HG03354 (cell line): ENCODE results near the gene PTP4A2.
A peak's percentile ranks its signal among the peaks of the same experiment; 100 is the strongest.
"Not testable (repeated sequence)": the region's sequence is repeated elsewhere in the genome, so short reads cannot be mapped to it uniquely, and the experiment has no call there.

Experiments
- ATAC-seq: cut with Tn5 transposase; IDR thresholded peaks from one replicate; pipeline ENCODE4 v1.9.1; 2021; ENCODE audit warnings: mild to moderate bottlenecking; ENCODE audit not compliant: unreplicated experiment, poor library complexity, severe bottlenecking

The PTP4A2 gene

DNA sequence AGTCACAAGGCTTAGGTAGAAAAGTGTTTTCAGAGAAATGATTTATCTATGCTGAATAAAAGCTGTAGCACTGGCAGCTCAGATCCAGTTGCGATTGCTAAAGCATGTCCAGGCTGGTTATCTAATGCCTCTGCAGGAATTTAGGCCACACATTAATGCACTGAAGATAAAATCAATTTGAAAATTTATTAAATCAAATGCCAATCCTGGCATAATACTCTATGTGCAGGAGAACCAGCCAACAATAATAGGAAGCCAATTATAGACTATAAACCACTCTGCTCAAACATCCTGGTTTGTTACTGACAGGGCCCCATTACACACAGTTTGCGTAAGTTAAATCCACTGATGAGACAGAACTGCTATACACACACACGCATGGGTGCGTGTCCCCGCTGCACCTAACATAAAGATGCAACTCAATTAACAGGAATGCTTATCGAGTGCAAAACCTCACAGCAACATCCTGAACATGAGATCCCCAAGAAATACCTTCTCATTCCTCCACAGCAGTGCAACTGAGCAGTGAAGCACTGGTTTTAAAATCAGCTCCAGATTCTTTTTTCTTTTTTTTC lies 40.6 kb downstream of the PTP4A2 start:
- no peak for ATAC-seq

DNA sequence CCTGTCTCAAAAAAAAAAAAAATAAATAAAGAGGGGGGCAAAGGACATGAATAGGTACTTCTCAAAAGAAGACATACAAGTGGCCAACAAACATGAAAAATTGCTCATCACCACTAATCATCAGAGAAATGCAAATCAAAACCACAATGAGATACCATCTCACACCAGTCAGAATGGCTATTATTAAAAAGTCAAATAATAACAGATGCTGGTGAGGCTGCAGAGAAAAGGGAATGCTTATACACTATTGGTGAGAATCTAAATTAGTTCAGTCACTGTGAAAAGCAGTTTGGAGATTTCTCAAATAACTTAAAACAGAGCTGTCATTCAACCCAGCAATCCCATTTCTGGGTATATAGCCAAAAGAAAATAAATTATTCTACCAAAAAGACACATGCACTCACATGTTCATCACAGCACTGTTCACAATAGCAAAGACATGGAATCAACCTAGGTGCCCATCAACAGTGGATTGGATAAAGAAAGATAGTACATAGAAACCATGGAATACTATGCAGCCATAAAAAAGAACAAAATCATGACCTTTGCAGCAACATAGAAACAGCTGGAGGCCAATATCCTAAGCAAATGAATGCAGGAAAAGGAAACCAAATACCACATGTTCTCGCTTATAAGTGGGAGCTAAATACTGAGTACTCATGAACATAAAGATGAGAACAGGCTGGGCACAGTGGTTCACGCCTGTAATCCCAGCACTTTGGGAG lies 42.5 kb downstream of the PTP4A2 start:
- ATAC-seq = not testable (repeated sequence)

- peak; percentile 46 for ATAC-seq
Observed at GRCh38 chr1:31891280-31891679, 46.9 kb downstream of the PTP4A2 start.

GRCh38 chr1:31888291-31888690 lies 49.9 kb downstream of the PTP4A2 start:
- ATAC-seq = no peak

GRCh38 chr1:31886866-31887265 lies 51.3 kb downstream of the PTP4A2 start:
- no peak for ATAC-seq

- ATAC-seq = no peak
Observed at GRCh38 chr1:31885851-31886250, 52.3 kb downstream of the PTP4A2 start.

DNA sequence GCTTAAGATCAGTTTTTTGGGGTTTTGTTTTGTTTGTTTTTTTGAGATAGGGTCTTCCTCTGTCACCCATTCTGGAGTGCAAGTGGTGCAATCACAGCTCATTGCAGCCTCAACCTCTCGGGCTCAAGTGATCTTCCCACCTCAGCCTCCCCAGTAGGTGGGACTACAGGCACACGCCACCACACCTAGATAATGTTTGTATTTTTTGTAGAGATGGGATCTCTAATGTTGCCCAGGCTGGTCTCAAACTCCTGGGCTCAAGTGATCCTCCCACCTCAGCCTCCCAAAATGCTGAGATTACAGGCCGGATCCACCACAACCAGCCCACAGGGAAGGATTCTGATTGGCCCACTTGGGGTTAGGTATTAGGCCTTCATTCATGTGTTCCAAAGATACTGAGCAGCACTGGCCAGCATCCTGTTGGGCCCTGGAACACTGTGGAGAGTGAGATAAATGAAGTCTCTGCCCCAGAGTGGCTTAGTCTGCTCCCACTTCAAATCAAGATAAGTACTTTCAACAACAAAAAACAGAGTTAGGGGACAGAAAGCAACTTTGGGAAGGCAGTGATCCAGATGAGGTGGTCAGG lies 54.7 kb downstream of the PTP4A2 start:
- no peak for ATAC-seq

- ATAC-seq = no peak
Observed at GRCh38 chr1:31881688-31882000, 56.5 kb downstream of the PTP4A2 start.

- no peak for ATAC-seq
Observed at GRCh38 chr1:31880957-31881687, 57.0 kb downstream of the PTP4A2 start.

- no peak for ATAC-seq
Observed at GRCh38 chr1:31879981-31880608, 58.1 kb downstream of the PTP4A2 start.

- ATAC-seq = no peak
Observed at GRCh38 chr1:31878058-31878457, 60.1 kb downstream of the PTP4A2 start.

DNA sequence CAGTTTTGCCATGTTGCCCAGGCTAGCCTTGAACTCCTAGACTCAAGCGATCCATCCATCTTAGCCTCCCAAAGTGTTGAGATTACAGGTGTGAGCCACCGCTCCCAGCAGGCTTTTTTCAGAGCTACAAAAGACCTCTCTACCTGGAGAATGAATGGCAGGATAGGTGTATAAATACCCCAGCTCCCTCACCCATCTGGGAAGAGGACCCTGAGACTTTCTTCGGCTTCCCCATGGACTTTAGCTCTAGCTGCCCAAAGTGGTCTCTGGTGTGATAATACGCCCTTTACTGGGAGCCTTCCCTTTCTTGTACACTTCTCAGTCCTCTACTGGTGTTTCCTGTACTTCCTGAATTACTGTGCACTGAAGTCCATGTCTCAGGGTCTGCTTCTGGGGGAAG lies 60.6 kb downstream of the PTP4A2 start:
- no peak for ATAC-seq

- ATAC-seq = no peak
Observed at GRCh38 chr1:31875636-31876236, 62.4 kb downstream of the PTP4A2 start.

DNA sequence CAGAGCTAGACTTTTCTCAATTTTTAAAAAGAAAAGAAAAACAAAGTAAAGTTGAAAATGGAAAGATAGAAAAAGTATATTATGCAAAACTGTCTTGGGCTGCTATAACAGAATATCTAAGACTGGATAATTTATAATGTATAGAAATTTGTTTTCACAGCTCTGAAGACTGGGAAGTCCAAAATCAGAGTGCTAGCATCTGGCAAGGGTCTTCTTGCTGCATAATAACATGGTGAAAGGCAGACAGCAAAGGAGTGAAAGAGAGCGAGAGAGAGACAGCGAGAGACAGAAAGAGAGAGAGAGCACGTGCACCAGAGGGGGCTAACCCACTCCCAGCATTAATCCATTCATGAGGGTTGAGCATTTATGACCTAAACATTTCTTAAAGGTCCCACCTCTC lies 63.2 kb downstream of the PTP4A2 start:
- no peak for ATAC-seq

GRCh38 chr1:31872658-31873636 lies 65.2 kb downstream of the PTP4A2 start:
- no peak for ATAC-seq

- ATAC-seq = no peak
Observed at GRCh38 chr1:31871703-31872102, 66.5 kb downstream of the PTP4A2 start.

GRCh38 chr1:31870086-31870736 lies 68.0 kb downstream of the PTP4A2 start:
- no peak for ATAC-seq

DNA sequence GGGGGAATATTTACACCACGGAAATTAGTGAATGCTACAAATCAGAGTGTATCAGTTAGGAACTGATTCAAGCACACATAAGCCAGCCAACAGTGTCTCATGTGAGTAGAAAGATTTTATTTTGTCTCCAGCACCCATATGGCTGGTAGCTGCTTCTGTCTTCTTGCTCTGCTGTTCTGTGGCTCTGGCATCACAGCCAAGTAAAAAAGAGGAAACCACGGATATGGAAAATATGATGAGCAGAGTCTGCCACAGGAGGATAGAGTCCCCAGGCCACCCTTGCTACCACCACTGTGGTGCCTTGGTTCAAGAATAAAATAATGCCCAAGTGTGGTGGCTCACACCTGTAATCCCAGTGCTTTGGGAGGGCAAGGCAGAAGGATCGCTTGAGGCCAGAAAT lies 68.7 kb downstream of the PTP4A2 start:
- ATAC-seq = no peak
